ENCODE results near the gene ARR3. TPM values are rescaled to one million over a fixed set of nuclear protein-coding genes. Genes with fewer than 3 reads are reported as not detected.
"Not testable (repeated sequence)": the region's sequence is repeated elsewhere in the genome, so short reads cannot be mapped to it uniquely, and the experiment has no call there.

ARR3 gene
- not detected for total RNA-seq

DNA sequence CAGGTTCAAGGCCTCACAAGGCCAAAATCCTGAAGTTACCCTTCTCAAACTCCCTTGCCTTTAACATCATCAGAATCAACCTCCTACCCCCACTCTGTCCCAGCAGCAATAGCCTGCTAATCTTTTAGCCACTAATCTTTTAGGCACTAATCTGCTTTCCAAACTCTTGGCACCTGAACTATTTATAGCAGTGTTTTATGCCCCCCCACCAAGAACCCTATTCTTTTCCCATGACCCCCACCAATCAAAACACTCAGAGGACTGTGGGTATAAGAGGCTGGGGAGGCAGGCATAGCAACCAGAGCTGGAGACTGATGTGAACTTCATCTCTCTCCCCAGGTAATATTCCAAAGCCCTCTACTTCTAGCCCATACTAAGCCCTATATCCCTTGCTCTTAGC is at the start of gene ARR3:
Gene ARR3 (plus strand): TSS at position 301 of the 400 bp plus-strand sequence. CDS start 1,052 bp downstream, outside the sequence.
- DNase-seq, result no peak

DNA sequence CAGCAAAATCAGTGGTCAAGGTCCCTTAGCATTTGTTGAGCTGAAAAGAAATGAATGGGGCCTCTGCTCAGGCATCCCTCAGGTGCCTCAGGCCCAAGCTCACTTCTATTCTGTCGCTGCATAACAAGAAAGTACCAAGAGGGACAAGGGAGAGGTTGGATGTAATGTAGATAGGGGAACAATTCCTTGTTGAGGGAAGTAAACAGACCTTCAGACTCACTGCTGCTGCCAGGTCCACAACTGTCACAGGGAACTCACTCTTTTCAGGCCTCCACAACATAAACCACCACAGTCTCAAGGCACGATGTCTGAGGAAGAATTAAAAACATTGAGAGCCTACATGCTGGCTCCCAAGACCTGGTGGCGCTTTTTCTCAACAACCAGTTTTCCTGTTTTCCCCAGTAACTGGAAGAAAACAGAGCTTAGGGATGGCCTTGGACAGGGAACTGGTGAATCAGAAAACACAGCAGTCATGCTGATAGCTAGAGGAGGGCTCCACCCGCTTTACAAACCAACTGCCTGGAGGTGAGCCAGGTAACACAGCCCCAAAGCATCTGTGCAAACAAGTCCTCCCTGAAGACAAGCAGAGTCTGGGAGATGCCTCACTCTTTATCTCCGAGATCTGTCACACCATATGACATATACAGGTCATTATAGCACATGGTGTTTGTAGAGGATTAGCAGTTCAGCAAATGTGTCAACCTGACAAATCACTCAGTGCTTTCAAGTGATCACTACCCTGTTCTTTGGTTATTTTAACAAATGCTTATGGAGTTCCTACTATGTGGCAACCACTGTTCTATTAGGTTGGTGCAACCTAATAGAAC is 48.0 kb upstream of the ARR3 start:
- DNase-seq, result no peak

DNA sequence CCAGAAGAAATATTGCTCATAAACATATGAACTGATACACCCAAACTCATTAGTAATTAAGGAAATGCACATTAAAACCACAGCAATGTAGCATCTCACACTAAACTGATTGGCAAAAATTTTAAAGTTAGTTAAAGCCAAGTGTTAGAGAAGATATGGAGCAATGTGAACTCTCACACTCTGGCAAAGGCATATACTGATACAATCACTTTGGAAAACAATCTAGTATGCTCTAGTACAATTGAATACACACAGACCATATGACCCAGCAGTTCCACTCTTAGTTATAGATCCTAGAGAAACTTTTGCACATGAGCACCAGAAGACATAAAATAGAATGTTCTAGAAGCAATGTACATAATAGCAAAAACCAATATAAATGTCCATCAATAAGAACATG is 42.1 kb upstream of the ARR3 start:
- no peak for DNase-seq

DNA sequence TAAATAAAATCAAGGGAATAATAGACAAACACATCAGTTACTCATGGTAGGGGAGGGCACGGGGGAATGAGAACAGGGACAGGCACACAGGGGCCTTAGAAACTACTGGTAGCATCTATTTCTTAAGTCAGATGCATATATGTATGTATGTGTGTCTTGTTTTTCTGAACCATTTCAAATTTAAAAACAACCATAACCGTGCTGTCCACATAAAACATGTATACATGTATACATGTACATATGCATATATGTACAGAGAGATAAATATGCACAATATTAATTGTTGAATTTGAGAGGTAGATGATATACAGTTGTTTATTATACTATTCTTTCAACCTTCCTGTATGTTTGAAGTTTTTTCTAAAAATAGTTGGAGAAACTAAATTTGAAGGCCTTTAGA is 41.4 kb upstream of the ARR3 start:
- no peak for DNase-seq

DNA sequence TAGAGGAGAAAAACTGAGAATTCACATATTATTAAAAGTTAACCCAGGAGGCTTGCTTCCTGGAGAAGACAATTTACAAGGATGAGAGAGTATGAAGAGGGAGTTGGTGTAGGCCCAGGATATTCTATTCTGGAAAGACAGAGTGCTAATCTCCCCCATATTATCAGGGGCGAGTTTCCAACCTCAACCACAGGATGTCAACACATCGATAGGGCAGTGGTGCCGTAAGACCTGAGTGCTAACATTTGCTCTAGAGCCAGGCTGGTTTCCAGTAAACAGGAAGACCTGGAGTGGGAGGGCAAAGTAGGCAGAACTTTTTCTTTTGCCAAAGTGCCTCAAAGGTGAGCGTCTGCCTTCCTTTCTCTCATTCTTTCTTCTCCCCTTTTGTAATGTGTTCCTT is 36.5 kb upstream of the ARR3 start:
- DNase-seq, result no peak

DNA sequence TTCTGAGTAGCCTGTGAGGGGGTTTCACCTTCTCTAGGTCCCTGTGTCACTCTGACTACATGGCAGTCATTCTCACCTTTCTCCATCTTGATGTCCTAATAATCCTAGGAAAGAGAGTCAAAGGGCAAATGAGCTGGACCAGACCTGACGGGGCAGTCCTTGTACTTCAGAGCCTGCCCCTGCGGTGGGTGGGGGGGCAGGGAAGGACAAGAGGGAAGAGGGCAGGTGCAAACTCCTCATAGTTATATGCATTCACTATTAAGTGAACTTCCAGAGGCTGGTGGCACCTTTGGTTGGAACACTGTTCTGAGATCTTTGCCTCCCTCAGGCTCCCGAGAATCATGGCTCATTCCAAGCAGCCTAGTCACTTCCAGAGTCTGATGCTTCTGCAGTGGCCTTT is 33.8 kb upstream of the ARR3 start, which contains the start of gene AWAT1:
Gene AWAT1 (plus strand): TSS at position 301 of the 400 bp plus-strand sequence. CDS start 41 bp downstream, at position 342.
- no peak for DNase-seq

DNA sequence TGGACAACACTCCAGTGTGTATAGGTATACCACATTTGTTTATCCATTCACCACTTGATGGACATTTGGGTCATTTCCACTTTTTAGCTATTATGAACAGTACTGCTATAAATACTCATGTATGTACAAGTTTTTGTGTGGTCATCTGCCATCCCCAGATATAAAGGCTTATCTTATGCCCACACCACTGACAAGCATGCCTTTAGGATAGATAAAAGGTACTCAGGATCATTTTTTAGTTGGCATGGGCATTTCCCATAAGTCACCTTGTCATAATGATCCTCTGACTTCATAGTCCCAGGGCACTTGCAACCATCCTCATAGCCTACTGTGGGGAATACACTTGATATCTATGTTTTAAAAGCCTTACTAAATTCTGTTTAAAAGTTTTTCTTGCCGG is 27.4 kb upstream of the ARR3 start:
- DNase-seq, result no peak

DNA sequence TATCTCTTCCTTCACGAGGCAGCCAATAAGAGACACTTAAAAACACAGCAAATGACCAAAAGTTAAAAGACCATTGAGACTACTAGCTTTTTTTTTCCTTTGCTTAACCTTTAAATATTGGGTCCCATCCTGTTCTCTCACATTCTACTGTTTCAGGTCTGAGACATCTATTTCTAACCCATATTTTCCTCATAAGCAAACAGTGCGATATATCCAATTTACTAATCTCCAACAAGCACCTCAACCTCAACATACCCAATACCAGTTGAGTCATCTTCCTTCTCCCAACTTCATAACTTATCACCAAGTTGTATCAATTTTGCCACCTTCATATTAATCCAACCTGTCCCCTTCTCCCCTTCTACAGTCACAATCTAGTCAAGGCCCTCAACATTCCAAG is 26.6 kb upstream of the ARR3 start:
- DNase-seq, result no peak

DNA sequence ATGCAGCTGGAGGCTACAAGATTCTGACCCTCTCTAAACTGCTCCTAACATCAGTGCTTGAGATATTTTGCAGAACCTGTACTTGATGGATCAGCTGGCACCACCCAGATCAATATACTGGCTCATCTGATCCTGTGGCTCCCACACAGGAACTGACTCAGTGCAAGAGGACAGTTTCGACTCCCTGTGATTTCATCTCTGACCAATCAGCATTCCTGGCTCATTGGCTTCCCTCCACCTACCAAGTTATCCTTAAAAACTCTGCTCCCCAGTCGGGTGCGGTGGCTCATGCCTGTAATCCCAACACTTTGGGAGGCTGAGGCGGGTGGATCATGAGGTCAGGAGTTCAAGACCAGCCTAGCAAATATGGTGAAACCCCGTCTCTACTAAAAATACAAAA is 24.5 kb upstream of the ARR3 start:
- DNase-seq, result not testable (repeated sequence)

DNA sequence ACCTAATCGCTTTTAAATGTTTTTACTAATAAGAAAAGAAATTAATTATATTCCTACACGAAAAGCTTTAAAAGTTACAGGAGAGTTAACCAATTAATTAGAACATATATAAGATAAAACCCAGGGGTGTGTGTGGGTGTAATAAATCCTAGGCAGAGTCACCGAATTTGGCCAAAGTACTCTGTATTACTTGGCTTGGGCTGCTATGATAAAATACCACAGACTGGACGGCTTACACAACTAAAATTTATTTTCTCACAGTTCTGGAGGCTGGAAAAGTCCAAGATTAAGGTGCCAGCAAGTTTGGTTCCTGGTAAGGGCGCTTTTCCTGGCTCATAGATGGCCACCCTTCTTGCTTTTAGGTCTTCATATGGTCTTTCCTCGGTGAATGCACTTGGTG is 23.3 kb upstream of the ARR3 start:
- no peak for DNase-seq

DNA sequence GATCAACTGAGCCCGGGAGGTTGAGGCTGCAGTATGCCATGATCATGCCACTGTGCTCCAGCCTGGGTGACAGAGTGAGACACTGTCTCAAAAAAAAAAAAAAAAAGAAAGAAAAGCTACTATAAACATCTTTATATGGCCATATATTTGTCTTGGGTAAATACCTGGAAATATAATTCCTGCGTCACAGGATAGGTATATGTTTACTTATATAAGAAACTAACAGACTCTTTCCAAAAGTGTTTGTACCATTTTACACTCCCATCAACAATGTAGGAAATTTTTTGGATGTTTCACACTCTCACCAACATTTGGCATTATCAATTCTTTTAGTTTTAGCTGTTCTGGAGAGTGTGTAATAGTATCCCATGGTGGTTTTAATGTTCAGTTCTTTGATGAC is 20.9 kb upstream of the ARR3 start:
- no peak for DNase-seq

DNA sequence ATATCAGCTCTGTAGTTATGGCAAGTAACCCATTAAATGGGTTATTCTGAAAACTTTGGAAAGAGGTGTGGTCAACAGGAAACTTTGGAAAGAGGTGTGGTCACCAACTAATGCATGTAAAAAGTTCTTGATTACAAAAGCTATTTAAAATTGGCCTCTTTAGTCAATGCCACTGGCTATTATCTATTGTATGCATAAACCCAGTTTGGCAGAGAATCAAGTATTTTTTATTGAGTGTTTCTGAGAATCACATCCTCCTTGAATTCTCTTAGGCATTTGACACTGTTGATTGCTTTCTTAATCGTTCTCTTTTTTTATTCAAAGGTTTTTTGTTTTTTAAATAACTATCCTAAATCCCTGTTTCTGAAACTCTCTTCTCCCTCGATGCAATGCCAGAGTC is 15.6 kb upstream of the ARR3 start:
- DNase-seq, result no peak

DNA sequence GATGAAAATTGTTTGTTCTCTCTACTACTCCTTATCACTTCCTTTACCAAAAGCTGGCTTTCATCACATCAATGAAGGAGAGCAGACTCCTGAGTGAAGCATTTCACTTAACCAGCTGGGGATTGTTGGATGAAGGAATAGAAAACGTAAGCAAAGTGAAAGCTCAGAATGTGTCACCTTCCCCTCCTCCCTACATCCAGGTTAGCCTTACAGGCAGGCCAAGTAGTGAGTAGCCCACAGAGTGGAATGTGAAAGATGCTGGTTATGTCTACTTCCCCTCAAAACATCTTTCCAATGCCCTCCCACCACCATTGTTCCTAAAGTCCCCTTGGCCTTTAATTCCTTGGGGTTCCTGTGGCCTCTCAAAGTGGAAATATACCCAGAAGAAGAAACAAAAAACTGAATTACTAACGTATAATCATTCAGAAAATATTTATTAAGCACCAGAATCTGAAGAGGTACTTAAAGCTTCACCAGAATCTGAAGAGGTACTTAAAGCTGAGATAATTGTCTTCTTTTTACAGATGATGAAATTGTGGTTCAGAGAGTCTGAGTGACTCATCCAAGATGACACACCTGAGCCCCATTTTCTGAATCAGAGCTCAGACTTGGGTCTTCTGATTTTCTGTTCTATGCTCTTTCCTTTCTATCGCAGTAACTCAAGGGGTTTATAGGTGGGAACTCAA is 14.6 kb upstream of the ARR3 start:
- no peak for DNase-seq

DNA sequence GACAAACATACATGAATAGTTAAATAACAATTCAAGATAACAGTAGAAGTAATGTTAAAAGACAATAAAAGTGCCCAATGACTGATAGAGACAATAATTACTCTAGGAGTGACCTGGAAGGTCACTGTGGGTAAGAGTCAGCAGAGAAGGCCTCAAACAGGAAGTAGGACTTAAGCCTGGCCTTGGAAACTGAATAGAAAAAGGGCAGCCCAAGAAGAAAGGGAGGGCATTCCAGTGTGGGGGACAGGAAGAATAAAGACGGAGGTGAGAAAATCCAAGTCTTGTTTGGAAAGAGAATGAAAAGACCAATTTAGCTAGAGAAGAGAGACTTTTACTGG is 14.1 kb upstream of the ARR3 start:
- DNase-seq, result no peak

DNA sequence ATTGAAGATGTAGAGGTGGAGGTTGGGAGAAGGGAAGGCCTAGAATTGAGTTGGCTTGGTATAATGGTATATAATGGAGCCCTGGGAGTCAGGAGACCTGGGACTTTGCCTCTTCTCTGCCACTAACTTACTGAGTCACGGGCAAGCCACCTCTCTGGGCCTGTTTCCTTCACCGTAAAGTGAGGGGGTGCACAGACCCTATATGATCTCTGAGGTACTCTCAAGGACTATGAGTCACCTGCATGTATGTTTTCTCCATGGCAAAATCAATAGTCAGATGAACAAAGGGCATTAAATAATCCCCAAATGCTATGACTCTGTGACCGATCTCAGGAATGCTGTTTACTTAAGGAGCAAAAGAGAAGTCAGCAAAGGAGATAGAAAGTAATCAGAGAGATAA is 13.2 kb upstream of the ARR3 start:
- DNase-seq, result no peak

DNA sequence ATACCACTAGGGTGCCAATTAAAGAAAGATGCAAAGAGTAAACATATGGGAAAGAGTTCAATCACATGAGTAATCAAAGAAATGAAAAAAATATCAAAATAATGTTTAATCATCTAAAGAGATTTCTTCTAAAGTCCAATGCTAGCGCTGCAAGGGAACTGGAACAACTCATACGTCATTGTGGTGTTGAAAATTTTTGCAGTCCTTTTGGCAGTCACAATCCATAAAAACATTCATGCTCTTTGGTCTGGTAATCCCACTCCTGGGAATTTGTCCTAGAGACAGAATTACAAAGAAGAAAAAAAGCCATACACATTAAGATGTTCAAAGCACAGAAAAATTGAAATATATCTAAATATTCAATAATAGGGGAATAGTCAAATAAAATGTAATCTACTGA is 12.7 kb upstream of the ARR3 start:
- no peak for DNase-seq

DNA sequence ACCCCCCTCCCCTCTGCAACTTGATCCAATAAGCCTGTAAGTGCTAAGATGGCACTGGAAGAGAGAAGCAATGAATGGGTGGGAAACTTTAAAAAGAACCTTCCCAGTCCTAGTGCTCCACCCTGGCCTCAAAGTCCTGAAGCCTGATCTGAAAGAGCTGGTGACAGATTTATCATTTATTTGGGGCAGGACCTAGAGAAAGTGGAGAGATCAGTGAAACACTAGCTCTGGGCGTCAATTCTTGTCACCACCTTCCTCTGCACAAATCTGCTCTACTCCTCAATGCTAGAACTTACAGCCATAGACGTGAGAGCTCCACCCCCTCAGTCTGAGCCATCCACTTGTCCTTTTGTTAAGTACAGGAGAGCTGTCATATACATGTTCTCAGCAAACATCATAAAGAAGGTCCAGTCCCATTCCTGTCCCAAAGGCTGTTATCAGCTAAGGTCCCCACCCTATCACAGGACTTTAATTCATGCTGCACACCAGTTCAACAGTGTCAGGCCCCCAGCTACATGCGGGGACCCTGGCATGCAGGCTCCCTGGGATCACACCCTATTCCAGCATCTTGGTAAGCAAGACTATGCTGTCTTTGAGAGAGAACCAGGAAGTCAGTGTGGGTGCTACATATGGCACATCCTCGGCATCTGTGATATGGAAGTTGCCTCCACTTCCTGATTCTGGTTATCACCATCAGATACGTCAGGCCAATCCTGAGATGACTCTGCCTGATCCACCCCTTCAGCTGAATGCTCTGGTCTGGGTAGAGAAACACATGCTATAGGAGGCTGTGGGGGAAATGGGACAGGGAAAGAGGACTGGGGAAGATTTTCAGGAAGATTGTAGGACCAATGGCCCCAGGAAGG is 10.5 kb upstream of the ARR3 start:
- DNase-seq, result no peak

DNA sequence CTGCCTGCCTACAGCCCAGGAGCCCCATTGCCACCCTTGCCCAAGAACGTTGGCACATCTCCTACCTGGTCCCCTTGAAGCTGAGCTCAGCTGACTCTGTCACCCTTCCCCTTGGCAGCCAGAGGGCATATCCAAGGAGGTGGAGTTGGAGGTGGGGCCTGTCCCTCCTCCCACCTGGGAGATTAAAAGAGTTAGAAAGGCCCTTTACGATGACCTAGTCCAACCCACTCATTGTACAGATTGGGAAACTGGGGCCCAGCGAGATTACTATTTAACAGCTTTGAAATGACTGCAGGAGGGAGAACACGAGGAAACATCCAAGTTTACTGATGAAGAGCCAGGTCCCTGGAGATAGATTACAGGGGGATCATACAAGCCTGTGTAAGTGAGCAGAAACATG is 8.0 kb upstream of the ARR3 start, which contains the start of gene P2RY4:
Gene P2RY4 (minus strand): TSS at position 101 of the 400 bp plus-strand sequence. CDS start 580 bp downstream, outside the sequence.
- DNase-seq, result no peak

DNA sequence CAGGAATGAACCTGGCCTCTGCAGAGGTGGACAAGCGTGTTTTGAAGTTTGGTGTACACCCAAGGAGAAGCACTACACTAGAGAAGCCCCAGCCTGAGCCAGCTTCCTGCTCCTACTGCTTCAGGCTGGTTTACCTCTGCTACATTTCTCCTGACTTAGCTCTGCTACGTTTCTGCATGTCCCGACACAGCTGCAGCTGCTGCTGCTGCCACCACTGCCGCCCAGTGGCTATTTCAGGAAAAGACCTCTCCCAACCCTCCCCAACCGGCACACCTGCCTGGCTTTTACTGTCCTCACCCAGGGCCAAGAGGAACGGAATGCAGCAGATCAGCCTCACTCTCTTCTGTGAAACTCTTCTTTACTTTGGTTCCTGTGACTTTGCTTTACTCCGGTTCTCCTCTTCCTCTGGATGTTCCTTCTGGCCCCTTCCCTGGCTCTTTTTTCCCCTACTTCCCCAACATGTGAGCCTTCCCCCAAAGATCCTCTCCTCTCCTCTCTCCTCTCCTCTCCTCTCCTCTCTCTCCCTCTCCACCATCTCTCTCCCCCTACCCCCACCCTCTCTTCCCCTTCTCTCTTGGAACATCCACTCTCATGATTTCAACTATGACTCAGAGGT is 5.1 kb upstream of the ARR3 start:
- no peak for DNase-seq

DNA sequence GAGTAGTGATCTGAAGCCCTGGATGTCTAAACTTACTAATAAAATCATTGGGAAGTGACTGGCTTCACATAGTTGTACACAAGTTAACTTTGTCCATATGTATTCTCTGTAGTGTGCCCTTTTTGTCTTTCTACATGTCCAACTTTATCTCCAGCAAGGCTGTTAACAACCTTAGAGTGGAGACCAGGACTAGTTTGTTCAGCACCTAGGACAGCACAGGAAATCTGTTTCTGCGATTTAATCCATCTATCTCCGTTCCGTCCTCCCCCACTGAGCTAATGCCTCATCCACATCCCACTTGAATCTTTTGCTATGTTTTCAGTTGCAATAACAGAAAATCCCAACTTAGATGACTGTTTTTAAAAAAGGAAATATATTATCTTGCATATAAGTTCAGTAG is 3.4 kb upstream of the ARR3 start:
- DNase-seq, result no peak

DNA sequence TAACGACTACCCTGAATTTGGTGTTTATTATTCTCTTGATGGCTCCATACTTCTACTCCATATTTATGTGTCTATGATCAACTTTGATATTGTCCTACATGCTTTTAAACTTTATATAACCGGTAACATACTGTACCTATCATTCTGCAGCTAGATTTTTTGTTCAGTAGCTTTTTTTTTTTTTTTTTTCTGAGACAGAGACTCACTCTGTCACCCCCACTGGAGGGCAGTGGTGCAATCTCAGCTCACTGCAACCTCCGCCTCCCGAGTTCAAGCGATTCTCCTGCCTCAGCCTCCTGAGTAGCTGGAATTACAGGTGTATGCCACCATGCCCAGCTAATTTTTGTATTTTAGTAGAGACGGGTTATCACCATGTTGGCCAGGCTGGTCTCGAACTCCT is 5.9 kb downstream of the ARR3 start:
- DNase-seq, result not testable (repeated sequence)

DNA sequence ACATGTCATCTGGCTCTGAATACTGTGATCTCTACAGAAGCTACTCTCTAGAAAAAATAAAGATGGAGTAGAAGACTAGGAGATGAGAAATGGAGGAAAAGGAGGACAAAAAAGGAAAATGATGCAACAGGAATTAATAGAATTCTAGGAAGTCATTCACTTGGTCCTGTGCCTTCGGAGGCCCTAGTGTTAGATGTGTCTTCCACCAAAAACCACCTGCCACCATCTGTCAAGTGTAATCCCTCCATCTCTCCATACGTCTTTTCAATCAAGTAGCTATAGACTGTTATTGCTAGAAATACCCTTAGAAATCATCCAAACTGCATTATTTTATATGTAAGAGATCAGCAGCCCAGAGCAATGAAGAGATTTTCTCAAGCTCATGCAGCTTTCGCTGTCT is 10.9 kb downstream of the ARR3 start:
- DNase-seq, result no peak

DNA sequence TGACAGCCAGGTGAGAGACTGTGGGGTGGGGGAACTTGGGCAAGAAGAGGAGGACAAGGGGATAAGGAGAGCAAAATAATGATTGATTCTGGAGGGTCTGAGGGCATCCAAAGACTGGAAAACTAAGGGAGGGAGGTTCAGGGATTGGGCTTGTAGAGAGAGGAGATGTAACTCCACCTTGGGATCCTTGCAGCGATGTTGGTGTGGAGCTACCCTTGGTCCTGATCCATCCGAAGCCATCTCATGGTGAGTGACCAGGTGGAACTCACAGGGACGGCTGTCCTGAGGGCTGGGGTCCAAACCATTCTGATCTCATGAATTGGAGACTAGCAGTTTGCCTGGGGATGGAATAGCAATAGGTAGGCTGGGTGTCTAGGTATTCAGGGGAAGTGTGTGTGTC is 12.4 kb downstream of the ARR3 start:
- no peak for DNase-seq
